OCI-LY1 (cell line): ENCODE results near the gene ZNF322.

ENCODE experiments used
- H2AFZ ChIP-seq: fragments of 200-600 bp; sonication (generic), shearing (Covaris generic); 2 replicates; pipeline ENCODE4 v1.6.0; 2014; ENCODE audit warnings: antibody characterized with exemption, mild to moderate bottlenecking, low read length
- H3F3A ChIP-seq: fragments of 200-600 bp; sonication (generic), shearing (Covaris generic); 2 replicates; pipeline ENCODE4 v1.6.0; 2014; ENCODE audit warnings: mild to moderate bottlenecking, antibody characterized with exemption, low read length, moderate library complexity; ENCODE audit not compliant: insufficient read depth
- H3K27ac ChIP-seq: fragments of 200-600 bp; sonication (generic); 2 replicates; pipeline ENCODE4 v1.5.1; 2014; ENCODE audit warnings: low read length, mixed run types, mild to moderate bottlenecking, low read depth; ENCODE audit not compliant: poor library complexity, severe bottlenecking
- H3K27me3 ChIP-seq: fragments of 200-600 bp; sonication (generic); 2 replicates; pipeline ENCODE4 v1.6.0; 2014; ENCODE audit warnings: antibody characterized with exemption, mild to moderate bottlenecking, low read length, moderate library complexity; ENCODE audit not compliant: insufficient read depth
- H3K36me3 ChIP-seq: fragments of 200-600 bp; sonication (generic); 2 replicates; pipeline ENCODE4 v1.6.1; 2014; ENCODE audit warnings: mild to moderate bottlenecking, antibody characterized with exemption, low read length, moderate library complexity, mixed read lengths; ENCODE audit not compliant: insufficient read depth
- H3K4me1 ChIP-seq: fragments of 200-600 bp; sonication (generic); 2 replicates; pipeline ENCODE4 v1.5.1; 2014; ENCODE audit warnings: mild to moderate bottlenecking, low read length, moderate library complexity; ENCODE audit not compliant: insufficient read depth, severe bottlenecking
- H3K4me2 ChIP-seq: fragments of 200-600 bp; sonication (generic), shearing (Covaris generic); 2 replicates; pipeline ENCODE4 v1.6.1; 2014; ENCODE audit warnings: low read length
- H3K4me3 ChIP-seq: fragments of 200-600 bp; sonication (generic); 2 replicates; pipeline ENCODE4 v1.5.1; 2014; ENCODE audit warnings: low read length, low read depth, mild to moderate bottlenecking, mixed read lengths; ENCODE audit not compliant: poor library complexity, severe bottlenecking
- H3K79me2 ChIP-seq: fragments of 200-600 bp; shearing (Covaris generic); 2 replicates; pipeline ENCODE4 v1.6.1; 2016; ENCODE audit warnings: mixed run types, low read length, mixed read lengths; ENCODE audit not compliant: insufficient read depth
- H3K9ac ChIP-seq: fragments of 200-600 bp; sonication (generic), shearing (Covaris generic); 2 replicates; pipeline ENCODE4 v1.6.1; 2014; ENCODE audit warnings: mild to moderate bottlenecking, low read length, mixed read lengths
- H3K9me2 ChIP-seq: fragments of 200-600 bp; sonication (generic), shearing (Covaris generic); 2 replicates; pipeline ENCODE4 v1.6.1; 2014; ENCODE audit warnings: low read depth, mild to moderate bottlenecking, low read length, mixed read lengths
- H3K9me3 ChIP-seq: fragments of 200-600 bp; shearing (Covaris generic); 2 replicates; pipeline ENCODE4 v1.6.1; 2014; ENCODE audit warnings: low read length, mixed read lengths
- H4K20me1 ChIP-seq: fragments of 200-600 bp; sonication (generic), shearing (Covaris generic); 2 replicates; pipeline ENCODE4 v1.6.0; 2016; ENCODE audit warnings: mild to moderate bottlenecking, low read length; ENCODE audit not compliant: insufficient read depth
- EZH2 ChIP-seq: fragments of 200-600 bp; sonication (generic), shearing (Covaris generic); IDR thresholded peaks from 2 replicates; pipeline ENCODE4 v1.8.0; 2017; ENCODE audit warnings: borderline replicate concordance, mixed run types, mild to moderate bottlenecking, antibody characterized with exemption, low read length, moderate library complexity, mixed read lengths
- TF ChIP-seq, protein P1 (sequence below): fragments of 200-600 bp; sonication (generic), shearing (Covaris generic); IDR thresholded peaks from 2 replicates; pipeline ENCODE4 v1.5.1; 2017; ENCODE audit warnings: mild to moderate bottlenecking, antibody characterized with exemption, low read length, moderate library complexity, mixed read lengths

Gene ZNF322

DNA sequence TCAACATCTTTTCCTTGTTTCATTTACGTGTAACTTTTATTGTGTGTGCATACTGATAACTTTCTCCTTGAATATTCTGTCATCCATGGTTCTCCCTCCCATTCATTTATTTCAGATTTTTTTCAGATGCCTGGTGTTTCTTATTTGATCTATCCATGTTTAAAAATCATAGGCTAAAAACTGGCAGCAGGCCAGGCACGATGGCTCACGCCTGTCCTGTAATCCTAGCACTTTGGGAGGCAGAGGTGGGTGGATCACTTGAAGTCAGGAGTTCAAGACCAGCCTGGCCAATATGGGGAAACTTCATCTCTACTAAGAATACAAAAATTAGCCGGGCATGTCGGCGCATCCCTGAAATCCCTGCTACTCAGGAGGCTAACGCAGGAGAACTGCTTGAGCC lies 31.7 kb downstream of the ZNF322 start:
- H3K9me3 ChIP-seq: peaks cover 4% of the 10 kb centered on the region; the same call in 1 of the 2 replicates

DNA sequence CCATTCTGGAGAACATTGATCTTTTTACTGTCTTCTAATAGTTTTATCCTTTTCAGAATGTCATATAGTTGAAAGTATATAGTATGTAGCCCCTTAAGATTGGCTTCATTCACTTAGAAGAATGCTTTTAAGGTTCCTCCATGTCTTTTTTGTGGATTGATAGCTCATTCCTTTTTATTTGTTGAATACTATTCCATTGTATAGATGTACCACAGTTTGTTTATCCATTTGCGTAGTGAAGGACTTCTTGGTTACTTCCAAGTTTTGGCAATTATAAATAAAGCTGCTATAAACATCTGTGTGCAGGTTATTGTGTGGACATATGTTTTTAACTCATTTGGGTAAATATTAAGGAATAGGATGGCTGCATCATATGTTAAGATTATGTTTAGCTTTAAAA lies 35.0 kb downstream of the ZNF322 start:
- H3K27ac ChIP-seq: no peak overlapping the region
- no peaks in the 10 kb centered on the region for H4K20me1 ChIP-seq
- no peaks in the 10 kb centered on the region for H3K27me3 ChIP-seq
- no peaks in the 10 kb centered on the region for H3K79me2 ChIP-seq
- H2AFZ ChIP-seq: no peak overlapping the region
- no peak overlapping the region for H3K4me3 ChIP-seq
- no peak overlapping the region for H3K4me2 ChIP-seq
- peaks cover 4% of the 10 kb centered on the region; the same call in 1 of the 2 replicates for H3K9me3 ChIP-seq
- no peaks in the 10 kb centered on the region for H3K4me1 ChIP-seq
- TF ChIP-seq EZH2: no peak
- H3F3A ChIP-seq: no peaks in the 10 kb centered on the region
- no peaks in the 10 kb centered on the region for H3K9me2 ChIP-seq
- H3K36me3 ChIP-seq: no peaks in the 10 kb centered on the region
- H3K9ac ChIP-seq: no peak overlapping the region

More for the DNA sequence above, 31.7 kb downstream of the ZNF322 start:
- H3K4me1 ChIP-seq: no peaks in the 10 kb centered on the region
- no peak overlapping the region for H3K4me3 ChIP-seq
- TF ChIP-seq, protein P1, sequence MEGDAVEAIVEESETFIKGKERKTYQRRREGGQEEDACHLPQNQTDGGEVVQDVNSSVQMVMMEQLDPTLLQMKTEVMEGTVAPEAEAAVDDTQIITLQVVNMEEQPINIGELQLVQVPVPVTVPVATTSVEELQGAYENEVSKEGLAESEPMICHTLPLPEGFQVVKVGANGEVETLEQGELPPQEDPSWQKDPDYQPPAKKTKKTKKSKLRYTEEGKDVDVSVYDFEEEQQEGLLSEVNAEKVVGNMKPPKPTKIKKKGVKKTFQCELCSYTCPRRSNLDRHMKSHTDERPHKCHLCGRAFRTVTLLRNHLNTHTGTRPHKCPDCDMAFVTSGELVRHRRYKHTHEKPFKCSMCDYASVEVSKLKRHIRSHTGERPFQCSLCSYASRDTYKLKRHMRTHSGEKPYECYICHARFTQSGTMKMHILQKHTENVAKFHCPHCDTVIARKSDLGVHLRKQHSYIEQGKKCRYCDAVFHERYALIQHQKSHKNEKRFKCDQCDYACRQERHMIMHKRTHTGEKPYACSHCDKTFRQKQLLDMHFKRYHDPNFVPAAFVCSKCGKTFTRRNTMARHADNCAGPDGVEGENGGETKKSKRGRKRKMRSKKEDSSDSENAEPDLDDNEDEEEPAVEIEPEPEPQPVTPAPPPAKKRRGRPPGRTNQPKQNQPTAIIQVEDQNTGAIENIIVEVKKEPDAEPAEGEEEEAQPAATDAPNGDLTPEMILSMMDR: no peak
- TF ChIP-seq EZH2: no peak
- H3K79me2 ChIP-seq: no peaks in the 10 kb centered on the region
- no peaks in the 10 kb centered on the region for H3F3A ChIP-seq
- no peaks in the 10 kb centered on the region for H4K20me1 ChIP-seq
- no peak overlapping the region for H3K27ac ChIP-seq
- no peak overlapping the region for H3K4me2 ChIP-seq
- H3K9me2 ChIP-seq: no peaks in the 10 kb centered on the region
- no peak overlapping the region for H2AFZ ChIP-seq
- H3K36me3 ChIP-seq: no peaks in the 10 kb centered on the region
- H3K27me3 ChIP-seq: no peaks in the 10 kb centered on the region
- H3K9ac ChIP-seq: no peak overlapping the region

DNA sequence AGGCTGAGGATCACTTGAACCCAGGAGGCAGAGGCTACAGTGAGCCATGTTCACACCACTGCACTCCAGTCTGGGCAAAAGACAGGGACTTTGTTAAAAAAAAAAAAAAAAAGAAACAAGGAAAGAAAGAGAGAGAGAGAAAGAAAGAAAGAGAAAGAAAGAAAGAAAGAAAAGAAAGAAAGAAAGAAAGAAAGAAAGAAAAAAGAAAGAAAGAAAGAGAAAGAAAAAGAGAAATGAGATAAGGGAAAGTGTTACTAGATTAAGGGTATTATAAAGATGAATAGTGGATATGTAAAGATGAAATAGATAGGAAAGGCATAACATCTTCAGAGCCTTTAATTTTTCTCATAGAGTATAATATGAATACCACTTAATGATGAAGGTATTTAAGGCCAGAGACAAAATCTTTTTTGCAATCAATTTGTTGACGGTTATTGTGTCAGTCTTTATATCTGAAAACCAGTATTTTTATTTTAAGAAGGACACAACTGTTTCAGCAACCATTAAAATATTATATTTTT lies 36.1 kb downstream of the ZNF322 start:
- no peak for TF ChIP-seq EZH2
- TF ChIP-seq, protein P1: no peak
- H3K4me3 ChIP-seq: no peak overlapping the region
- H3K9ac ChIP-seq: no peak overlapping the region
- no peaks in the 10 kb centered on the region for H3K36me3 ChIP-seq
- H3K27ac ChIP-seq: no peak overlapping the region
- H3K9me3 ChIP-seq: peaks cover 4% of the 10 kb centered on the region; the same call in 1 of the 2 replicates
- H3K9me2 ChIP-seq: no peaks in the 10 kb centered on the region
- no peaks in the 10 kb centered on the region for H3K27me3 ChIP-seq
- H2AFZ ChIP-seq: no peak overlapping the region
- H3K4me1 ChIP-seq: no peaks in the 10 kb centered on the region
- no peaks in the 10 kb centered on the region for H3F3A ChIP-seq
- H3K4me2 ChIP-seq: no peak overlapping the region
- no peaks in the 10 kb centered on the region for H4K20me1 ChIP-seq
- no peaks in the 10 kb centered on the region for H3K79me2 ChIP-seq
